Stomach (tissue), 9 donors: ENCODE measurements around the gene SOCS1. TPM values are rescaled to one million over a fixed set of nuclear protein-coding genes. Genes with fewer than 3 reads are reported as not detected.

Source experiments
- DNase-seq, 2 donors: peaks; one replicate each; pipeline versions ENCODE4 v3.0.0 to v3.0.0-alpha.2; 2013 to 2019
- H3K27ac ChIP-seq, 5 donors: fragments of 200-600 bp in 4 of 5; sonication (generic) in 4 of 5; one replicate each; pipeline ENCODE4 v1.5.1; 2013 to 2019; ENCODE audit warnings: mild to moderate bottlenecking in 1 of 5, moderate library complexity in 1 of 5
- H3K27me3 ChIP-seq, 3 donors: fragments of 200-600 bp; sonication (generic); one replicate each; pipeline ENCODE4 v1.5.1; 2017 to 2019; ENCODE audit warnings: mixed run types in 1 of 3
- H3K36me3 ChIP-seq, 4 donors: fragments of 200-600 bp; sonication (generic); 1 replicate in 3 of 4; 2 replicates in 1 of 4; pipeline ENCODE4 v1.5.1; 2016 to 2019
- H3K4me1 ChIP-seq, 4 donors: fragments of 200-600 bp; sonication (generic); one replicate each; pipeline ENCODE4 v1.5.1; 2016 to 2019
- H3K4me3 ChIP-seq, 4 donors: fragments of 200-600 bp; sonication (generic) in 3 of 4; one replicate each; pipeline ENCODE4 v1.5.1; 2016 to 2019; ENCODE audit warnings: mild to moderate bottlenecking in 1 of 4
- H3K9me3 ChIP-seq, 4 donors: fragments of 200-600 bp; sonication (generic); one replicate each; pipeline ENCODE4 v1.5.1; 2016 to 2019
- POLR2AphosphoS5 ChIP-seq, 3 donors: sonication (generic); formaldehyde crosslinking; IDR thresholded peaks; one replicate each; pipeline ENCODE4 v1.6.1; 2016; ENCODE audit warnings: antibody characterized with exemption in 3 of 3
- WGBS, 5 donors: extraction: QIAGEN DNeasy Blood & Tissue Kit in 3 of 5; methylation state at CpG; one replicate each; pipeline versions ENCODE4 v1.1.5 to v1.1.7; 2013 to 2018; 5-methylcytosine and 5-hydroxymethylcytosine counted together
- intact Hi-C: fragments of 100-400 bp; cut with DNase I; formaldehyde crosslinking; loops from one replicate; pipeline ENCODE4 v1.15.1; 2023; ENCODE audit warnings: low total_unique reads
- polyA plus RNA-seq, 3 donors: library from polyadenylated mRNA; stranded (reverse); fragments of 200-250 nt; gene quantifications; one replicate each; pipeline ENCODE4 v1.2.3, GENCODE V29; 2013
- small RNA-seq, 4 donors: library from RNA; depleted of rRNA; stranded (forward); fragments of <200 nt; gene quantifications; one replicate each; pipeline ENCODE3, GENCODE V24; 2016
- total RNA-seq, 5 donors: library from RNA; depleted of rRNA; stranded (reverse); fragments of >200 nt; gene quantifications; one replicate each; pipeline versions ENCODE4 v1.1.0 to v1.2.3, GENCODE V29; 2014 to 2016
- donor health status: healthy with polysubstance abuse.
- donor health status: Bipolar disorder and iron deficiency.
- donor health status: healthy.

Gene SOCS1
- total and polyA plus RNA-seq, 8 donors = 4.2 to 45.5 (median 11.5) TPM

DNA sequence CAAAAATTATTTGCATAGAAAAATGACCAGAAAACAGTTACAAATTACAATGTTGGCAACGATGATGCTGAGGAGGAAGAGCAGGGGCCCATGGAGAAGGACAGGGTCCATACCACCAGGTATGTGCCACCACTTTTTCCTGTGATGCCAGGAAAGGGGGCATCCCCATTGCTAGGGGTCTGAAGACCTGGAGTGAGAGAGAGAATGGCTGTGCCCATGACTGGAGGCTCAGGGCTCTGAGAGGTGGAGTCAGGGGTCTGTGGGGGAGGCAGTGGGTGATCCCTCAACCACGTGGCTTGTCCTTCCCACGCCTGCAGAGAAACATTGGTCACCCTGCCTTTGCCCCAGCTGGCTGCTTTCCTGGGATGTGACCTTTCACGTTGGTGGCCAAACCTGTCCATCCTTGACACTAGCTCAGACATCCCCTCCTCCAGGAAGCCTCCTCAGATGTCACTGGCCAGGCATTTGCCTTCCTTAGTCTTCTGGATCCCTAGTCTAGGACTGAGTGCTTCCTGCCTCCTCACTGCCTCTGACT is 51.4 kb downstream of the SOCS1 start:
- WGBS, 5 donors = 50 to 83% (median 58%) methylated on average over 2 to 4 of the region's 4 CpGs
- peaks cover 0 to 24% (median 12%) of the 10 kb centered on the region in 4 donors for H3K4me1 ChIP-seq
- peaks cover 0 to 9% (median 8%) of the 10 kb centered on the region in 4 donors for H3K9me3 ChIP-seq
- no peaks in the 10 kb centered on the region for H3K36me3 ChIP-seq
- DNase-seq = no peak
- intact Hi-C loops = no loop called here
- H3K27me3 ChIP-seq = peaks cover 0 to 12% (median 3%) of the 10 kb centered on the region in 3 donors
- H3K27ac ChIP-seq = no peak overlapping the region
- no peak overlapping the region for H3K4me3 ChIP-seq
- TF ChIP-seq POLR2AphosphoS5 (IDR thresholded peaks at IDR 0.05) = no peak

Small RNAs within 50 kb of the gene (small RNA-seq; reads per million reads assigned to genes)
- gene RF00554 = 0 reads per million in 4 donors

Other genes with a start within 250 kb of the SOCS1 start
- gene TNP2, start 13.1 kb upstream of the SOCS1 start, total RNA-seq = not detected
- not detected for gene TNP2, start 13.1 kb upstream of the SOCS1 start, polyA plus RNA-seq
- gene PRM3, start 17.4 kb upstream of the SOCS1 start, total RNA-seq = not detected
- not detected for gene PRM3, start 17.4 kb upstream of the SOCS1 start, polyA plus RNA-seq
- not detected for gene PRM2, start 20.3 kb upstream of the SOCS1 start, total RNA-seq
- gene PRM2, start 20.3 kb upstream of the SOCS1 start, polyA plus RNA-seq = not detected
- not detected for gene PRM1, start 25.1 kb upstream of the SOCS1 start, total RNA-seq
- not detected for gene PRM1, start 25.1 kb upstream of the SOCS1 start, polyA plus RNA-seq
- gene RMI2, start 89.3 kb upstream of the SOCS1 start, total RNA-seq = 10 to 100 TPM in 3 of 5 donors, 1 to 10 TPM in 2; 2.3 to 79.9 (median 10.5) TPM
- 1 to 10 TPM; 6.9 to 9.6 (median 7.0) TPM for gene RMI2, start 89.3 kb upstream of the SOCS1 start, polyA plus RNA-seq